HG02571 (cell line): Measurements from ENCODE around the gene POGLUT2.
A peak's percentile ranks its signal among the peaks of the same experiment; 100 is the strongest.

Source experiments
- ATAC-seq: cut with Tn5 transposase; IDR thresholded peaks from one replicate; pipeline ENCODE4 v1.9.1; 2021; ENCODE audit warnings: mild to moderate bottlenecking, moderate library complexity; ENCODE audit not compliant: unreplicated experiment

POGLUT2 gene

DNA sequence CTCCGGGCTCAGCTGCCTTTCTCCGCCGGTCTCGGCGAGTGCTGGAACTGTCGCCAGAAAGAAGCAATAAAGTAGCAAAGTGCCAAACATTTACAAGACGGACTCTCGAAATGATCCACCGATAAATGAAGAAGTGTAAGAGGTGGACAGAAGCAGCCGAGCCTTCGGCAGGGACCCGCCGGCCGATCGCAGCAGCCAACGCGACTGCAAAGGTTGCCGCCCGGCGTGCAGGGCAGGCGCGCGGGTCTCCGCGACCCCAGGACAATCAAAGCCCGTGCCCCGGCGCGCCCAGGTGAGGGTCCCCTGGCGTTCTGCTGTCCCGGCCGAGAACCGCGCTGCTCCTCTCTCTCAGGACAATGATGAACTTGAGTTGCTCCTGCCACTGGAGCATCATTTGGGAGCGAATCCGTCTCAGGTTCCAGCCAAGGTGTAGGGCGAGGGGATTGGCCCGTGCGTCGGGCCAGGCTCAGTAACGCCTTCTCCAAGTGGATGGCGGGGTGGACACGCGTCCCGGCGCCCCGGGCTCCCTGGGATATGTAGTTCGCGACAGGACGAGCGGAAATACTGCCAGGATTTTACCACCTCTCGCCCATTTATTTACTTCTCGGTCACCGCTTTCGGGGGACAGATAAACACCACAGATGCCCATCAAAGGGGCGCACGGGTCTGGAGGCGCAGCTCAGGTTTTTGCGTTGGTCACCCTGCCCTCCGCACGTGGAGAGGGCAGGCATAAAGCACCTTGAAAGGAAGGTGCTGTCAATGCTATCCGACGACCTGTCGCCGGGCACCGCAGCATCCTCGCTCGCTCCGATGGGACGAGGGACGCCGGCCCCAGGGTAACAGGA lies at the start of gene POGLUT2, which contains the start of gene BIVM:
Gene POGLUT2 (minus strand): TSS at position 396 of the 845 bp plus-strand sequence. CDS start 306 bp downstream, at position 90.
Gene BIVM (plus strand): TSS at position 539 of the 845 bp plus-strand sequence. CDS start 8,149 bp downstream, outside the sequence.
- ATAC-seq: peak; percentile 72

DNA sequence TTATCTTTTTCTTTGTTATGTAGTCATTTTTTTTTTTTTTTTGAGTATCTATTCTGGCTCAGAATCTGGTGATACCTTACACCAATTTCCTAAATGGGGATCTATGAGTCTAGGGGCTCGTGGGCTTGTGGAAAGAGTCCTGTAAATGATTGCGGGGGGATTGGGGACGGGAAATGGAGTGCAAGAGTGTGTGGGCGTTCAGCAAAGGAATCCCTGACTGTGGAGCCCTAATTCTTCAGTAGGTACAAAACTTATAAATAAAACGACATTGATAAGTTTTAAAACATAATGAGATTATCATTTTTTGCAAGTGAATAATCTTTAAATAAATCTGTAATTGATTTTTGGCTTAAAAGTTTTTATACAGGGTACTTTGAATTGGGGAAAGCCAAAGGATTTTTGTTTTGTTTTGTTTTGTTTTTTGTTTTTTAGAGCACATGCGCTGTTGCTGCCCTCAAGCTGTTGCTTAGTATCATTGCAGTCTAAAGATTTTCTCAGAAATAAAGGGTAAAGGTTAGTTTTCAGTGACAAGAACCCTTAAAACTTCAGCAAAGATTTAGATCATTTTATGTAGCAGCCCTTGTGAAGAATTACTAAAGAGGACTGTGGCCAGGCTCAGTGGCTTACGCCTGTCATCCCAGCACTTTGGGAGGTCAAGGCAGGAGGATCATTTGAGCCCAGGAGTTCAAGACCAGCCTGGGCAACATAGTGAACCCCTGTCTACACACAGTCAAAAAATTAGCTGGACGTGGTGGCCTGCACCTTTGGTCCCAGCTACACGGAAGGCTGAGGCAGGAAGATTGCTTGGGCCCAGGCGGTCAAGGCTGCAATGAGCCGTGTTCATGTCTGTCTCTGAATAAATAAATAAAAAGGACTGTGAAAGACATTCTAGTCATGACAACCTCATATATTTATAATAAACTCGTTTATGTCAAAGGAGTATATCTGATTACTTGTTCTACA lies 48.8 kb upstream of the POGLUT2 start:
- ATAC-seq: no peak

DNA sequence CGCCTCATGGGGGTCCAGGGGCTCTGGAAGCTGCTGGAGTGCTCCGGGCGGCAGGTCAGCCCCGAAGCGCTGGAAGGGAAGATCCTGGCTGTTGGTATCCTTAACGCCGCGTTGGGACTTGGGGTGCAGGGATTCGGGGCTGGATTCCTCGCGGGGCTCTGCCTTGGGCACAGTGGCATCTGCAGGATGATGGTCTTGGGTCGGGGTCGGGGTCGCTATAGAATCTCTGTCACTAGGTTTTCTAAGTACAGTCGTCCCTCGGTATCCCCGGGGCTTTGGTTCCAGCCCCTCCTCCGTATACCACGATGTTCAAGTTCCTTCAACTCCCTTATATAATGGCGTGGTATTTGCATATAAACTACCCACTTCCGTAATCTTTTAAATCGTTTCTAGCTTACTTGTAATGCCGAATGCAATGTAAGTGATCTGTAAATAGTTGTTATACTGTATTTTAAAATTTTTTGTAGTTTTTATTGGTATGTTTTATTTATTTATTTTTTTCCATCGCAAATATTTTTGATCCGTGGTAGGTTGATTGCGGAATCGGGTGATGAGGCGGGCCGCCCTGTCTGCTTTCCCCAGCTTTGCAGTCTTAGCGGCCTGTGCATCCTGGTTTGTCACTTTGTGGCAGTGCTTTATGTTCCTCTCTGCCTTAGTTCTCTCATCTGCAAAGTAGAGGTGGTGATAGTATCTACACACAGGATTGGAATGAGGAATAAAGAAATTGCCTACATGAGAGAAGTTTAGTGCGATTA lies 47.7 kb upstream of the POGLUT2 start:
- ATAC-seq: peak; percentile 26

DNA sequence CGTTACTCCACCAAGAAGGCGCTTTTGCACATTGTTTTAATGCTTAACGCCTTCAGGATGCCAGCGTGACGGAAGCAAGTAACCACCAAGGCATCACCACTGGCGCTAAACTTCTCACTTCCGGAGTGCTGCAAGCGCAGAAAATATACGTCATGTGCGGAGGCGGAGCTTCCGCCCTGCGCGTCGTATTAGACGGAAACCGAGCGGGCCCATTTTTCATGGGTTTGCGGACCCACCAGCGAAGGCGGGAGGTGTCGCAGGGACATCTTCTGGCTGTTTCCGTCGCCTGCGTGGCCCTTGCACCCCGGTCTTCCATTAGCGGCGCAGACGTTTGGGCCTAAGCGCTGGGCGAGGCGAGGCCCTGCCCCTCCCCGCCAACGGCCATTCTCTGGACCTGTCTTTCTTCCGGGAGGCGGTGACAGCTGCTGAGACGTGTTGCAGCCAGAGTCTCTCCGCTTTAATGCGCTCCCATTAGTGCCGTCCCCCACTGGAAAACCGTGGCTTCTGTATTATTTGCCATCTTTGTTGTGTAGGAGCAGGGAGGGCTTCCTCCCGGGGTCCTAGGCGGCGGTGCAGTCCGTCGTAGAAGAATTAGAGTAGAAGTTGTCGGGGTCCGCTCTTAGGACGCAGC lies 47.0 kb upstream of the POGLUT2 start, which contains the start of gene ERCC5:
Gene ERCC5 (plus strand): TSS at position 403 of the 631 bp plus-strand sequence. CDS start 235 bp downstream, outside the sequence.
- peak; percentile 88 for ATAC-seq

GRCh38 chr13:102845289-102845629 lies 46.5 kb upstream of the POGLUT2 start:
- peak; percentile 21 for ATAC-seq

- no peak for ATAC-seq
Observed at GRCh38 chr13:102839462-102839861, 40.7 kb upstream of the POGLUT2 start.

- no peak for ATAC-seq
Observed at GRCh38 chr13:102838982-102839381, 40.2 kb upstream of the POGLUT2 start.

DNA sequence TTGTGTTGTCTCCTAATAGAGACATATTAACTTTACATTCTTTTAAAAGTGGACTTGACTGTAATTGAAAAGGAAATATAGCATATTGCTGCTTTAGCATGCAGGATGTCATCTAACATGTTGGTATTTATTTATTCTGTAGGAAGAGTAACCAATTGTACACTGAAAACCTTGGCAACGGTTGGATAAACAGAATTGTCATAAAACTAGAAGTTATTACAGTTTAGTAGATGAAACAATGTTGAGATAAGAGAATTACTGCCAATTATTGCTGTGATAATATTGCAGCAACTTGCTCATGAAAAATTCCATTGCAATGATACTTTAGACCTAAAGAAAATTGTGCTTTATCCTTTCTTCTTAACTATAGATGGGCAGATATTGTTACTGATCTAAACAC lies 39.5 kb upstream of the POGLUT2 start:
- no peak for ATAC-seq

- ATAC-seq: no peak
Observed at GRCh38 chr13:102836471-102836870, 37.7 kb upstream of the POGLUT2 start.

GRCh38 chr13:102830646-102831045 lies 31.9 kb upstream of the POGLUT2 start:
- no peak for ATAC-seq

DNA sequence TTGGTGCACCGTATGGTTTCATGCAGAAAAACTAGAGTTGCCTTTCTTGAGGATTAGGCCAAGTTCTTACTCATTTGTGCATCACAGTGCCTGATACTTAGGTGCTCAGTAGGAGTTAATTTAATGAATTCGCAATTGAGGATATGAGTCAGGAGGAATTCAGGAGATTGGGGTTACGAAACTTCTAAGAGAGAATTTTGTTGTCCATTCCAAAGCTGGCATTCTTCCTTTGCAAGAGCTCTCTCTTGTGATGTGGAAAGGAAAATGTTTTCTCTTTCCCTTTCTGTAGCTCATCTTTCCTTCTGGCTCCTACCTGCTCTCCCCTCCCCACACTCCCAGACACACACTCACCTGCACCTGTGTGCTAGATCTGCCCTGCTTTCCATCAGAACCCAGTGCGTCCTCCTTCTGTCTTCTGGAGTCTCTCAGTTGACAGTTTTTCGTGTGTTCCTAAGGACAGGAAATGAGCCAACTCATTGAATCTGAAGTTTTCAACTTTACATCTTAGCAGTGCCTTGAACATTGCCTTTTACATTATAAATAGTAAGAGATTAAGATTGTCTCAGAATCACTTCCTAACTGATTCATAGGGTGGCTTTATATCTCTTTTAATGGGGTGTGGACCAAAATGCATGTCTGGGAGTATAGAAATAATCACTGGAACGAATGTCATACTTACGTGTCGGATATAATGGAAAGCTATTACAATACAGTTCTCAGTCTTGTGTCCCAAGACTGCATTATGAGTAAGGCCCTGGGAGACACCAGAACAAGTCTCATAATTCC lies 27.3 kb upstream of the POGLUT2 start:
- ATAC-seq: no peak

DNA sequence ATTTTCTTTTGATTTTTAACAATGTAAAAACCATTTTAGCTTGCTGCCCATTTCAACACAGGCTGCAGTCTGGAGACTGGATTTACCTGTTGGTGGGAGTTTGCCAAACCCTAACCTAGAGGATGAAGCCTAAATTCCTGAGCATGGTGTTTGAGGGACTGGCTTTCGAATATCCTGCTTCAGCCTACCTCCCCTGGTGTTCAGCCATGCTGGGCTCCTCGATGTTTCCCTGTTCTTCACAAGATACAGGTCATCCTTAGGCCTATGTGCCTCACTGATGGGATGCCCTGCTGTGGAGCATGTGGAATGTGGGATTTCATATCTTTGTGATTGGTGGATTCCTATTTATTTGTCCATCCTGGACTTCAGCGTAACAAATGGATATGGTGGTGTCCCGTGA lies 26.6 kb upstream of the POGLUT2 start:
- ATAC-seq: no peak

GRCh38 chr13:102817907-102818306 lies 19.1 kb upstream of the POGLUT2 start:
- ATAC-seq: no peak

GRCh38 chr13:102817241-102817640 lies 18.5 kb upstream of the POGLUT2 start:
- no peak for ATAC-seq

GRCh38 chr13:102816708-102817107 lies 17.9 kb upstream of the POGLUT2 start:
- ATAC-seq: no peak

GRCh38 chr13:102815788-102816187 lies 17.0 kb upstream of the POGLUT2 start:
- ATAC-seq: no peak

- ATAC-seq: no peak
Observed at GRCh38 chr13:102814793-102815192, 16.0 kb upstream of the POGLUT2 start.

- peak; percentile 80 for ATAC-seq
Observed at GRCh38 chr13:102814025-102814607, 15.3 kb upstream of the POGLUT2 start.
